GM23338 (cell line): ENCODE data around the gene PPFIBP1. TPM values are rescaled to one million over a fixed set of nuclear protein-coding genes. Genes with fewer than 3 reads are reported as not detected.

ENCODE experiments used
- ATAC-seq: fragments of 200-7000 bp; cut with Tn5 transposase; 3 replicates; pipeline ENCODE4 v1.9.1; 2020
- DNase-seq: peaks from one replicate; pipeline ENCODE4 v3.0.0-alpha.2; 2015; ENCODE audit warnings: low spot score
- H2AFZ ChIP-seq: fragments of 200-600 bp; sonication (generic); 2 replicates; pipeline ENCODE4 v1.8.0; 2016; ENCODE audit warnings: antibody characterized with exemption, mild to moderate bottlenecking, moderate library complexity
- H3F3A ChIP-seq: fragments of 200-600 bp; sonication (generic); replicated peaks from 2 replicates; pipeline ENCODE4 v1.8.0; 2017; ENCODE audit warnings: antibody characterized with exemption, mixed run types, low read depth
- H3K27ac ChIP-seq: fragments of 200-600 bp; sonication (generic); 2 replicates; pipeline ENCODE4 v1.6.1; 2016; ENCODE audit warnings: low read depth
- H3K27me3 ChIP-seq: fragments of 200-600 bp; sonication (generic); 2 replicates; pipeline ENCODE4 v1.8.0; 2016; ENCODE audit warnings: mild to moderate bottlenecking, mixed run types, moderate library complexity; ENCODE audit not compliant: insufficient read depth
- H3K36me3 ChIP-seq: fragments of 200-600 bp; sonication (generic); 2 replicates; pipeline ENCODE4 v1.8.0; 2016; ENCODE audit warnings: mild to moderate bottlenecking; ENCODE audit not compliant: insufficient read depth
- H3K4me1 ChIP-seq: fragments of 200-600 bp; sonication (generic); 2 replicates; pipeline ENCODE4 v1.8.0; 2016; ENCODE audit warnings: mild to moderate bottlenecking, moderate library complexity; ENCODE audit not compliant: insufficient read depth
- H3K4me2 ChIP-seq: fragments of 200-600 bp; sonication (generic); 2 replicates; pipeline ENCODE4 v1.7.1; 2017; ENCODE audit warnings: mixed run types
- H3K4me3 ChIP-seq: fragments of 200-600 bp; sonication (generic); 2 replicates; pipeline ENCODE4 v1.6.1; 2016; ENCODE audit warnings: mixed run types
- H3K79me2 ChIP-seq: fragments of 200-600 bp; sonication (generic); replicated peaks from 2 replicates; pipeline ENCODE4 v1.8.0; 2017; ENCODE audit warnings: mild to moderate bottlenecking; ENCODE audit not compliant: insufficient read depth
- H3K9me2 ChIP-seq: fragments of 200-600 bp; sonication (generic); 2 replicates; pipeline ENCODE4 v1.8.0; 2017; ENCODE audit not compliant: insufficient read depth
- H4K20me1 ChIP-seq: fragments of 200-600 bp; sonication (generic); replicated peaks from 2 replicates; pipeline ENCODE4 v1.8.0; 2017; ENCODE audit warnings: mild to moderate bottlenecking; ENCODE audit not compliant: insufficient read depth
- H3K27ac Mint-ChIP-seq: 2 replicates; pipeline ENCODE4 v1.8.0; 2020; ENCODE audit warnings: inconsistent platforms, mild to moderate bottlenecking, moderate library complexity, mixed read lengths
- H3K27me3 Mint-ChIP-seq: 3 replicates; pipeline ENCODE4 v1.8.0; 2022; ENCODE audit warnings: low read depth, mild to moderate bottlenecking, moderate library complexity, mixed read lengths, inconsistent platforms; ENCODE audit not compliant: insufficient read depth, poor library complexity
- H3K36me3 Mint-ChIP-seq: 3 replicates; pipeline ENCODE4 v1.8.0; 2021; ENCODE audit warnings: low read depth, mild to moderate bottlenecking, inconsistent platforms, moderate library complexity, mixed read lengths
- H3K4me1 Mint-ChIP-seq: 3 replicates; pipeline ENCODE4 v1.8.0; 2020; ENCODE audit warnings: mild to moderate bottlenecking, inconsistent platforms, mixed read lengths
- H3K4me3 Mint-ChIP-seq: 3 replicates; pipeline ENCODE4 v1.8.0; 2021; ENCODE audit warnings: moderate library complexity, mild to moderate bottlenecking, inconsistent platforms, mixed read lengths
- H3K9me3 Mint-ChIP-seq: 3 replicates; pipeline ENCODE4 v1.8.0; 2020; ENCODE audit warnings: moderate library complexity, mild to moderate bottlenecking, inconsistent platforms, mixed read lengths
- CREB1 ChIP-seq: fragments of 250-450 bp; sonication (Bioruptor Pico); IDR thresholded peaks from 2 replicates; pipeline ENCODE4 v1.5.0; 2020; ENCODE audit warnings: low read depth, mild to moderate bottlenecking, moderate library complexity
- EZH2 ChIP-seq: fragments of 200-600 bp; sonication (generic); IDR thresholded peaks from one replicate; pipeline ENCODE4 v1.8.0; 2017; ENCODE audit warnings: antibody characterized with exemption, mild to moderate bottlenecking, low read depth; ENCODE audit not compliant: unreplicated experiment
- EZH2phosphoT487 ChIP-seq: fragments of 200-600 bp; sonication (generic); IDR thresholded peaks from one replicate; pipeline ENCODE4 v1.8.1; 2018; ENCODE audit warnings: antibody characterized with exemption; ENCODE audit not compliant: unreplicated experiment
- JUNB ChIP-seq: IDR thresholded peaks from one replicate; pipeline ENCODE4 v1.6.1; 2016; ENCODE audit warnings: antibody characterized with exemption; ENCODE audit not compliant: unreplicated experiment
- NANOG ChIP-seq: IDR thresholded peaks from 2 replicates; pipeline ENCODE4 v1.6.1; 2016; ENCODE audit warnings: antibody characterized with exemption, borderline replicate concordance
- POLR2AphosphoS5 ChIP-seq: IDR thresholded peaks from 2 replicates; pipeline ENCODE4 v1.6.1; 2016; ENCODE audit warnings: antibody characterized with exemption, low read depth
- polyA plus RNA-seq: library from polyadenylated mRNA; unstranded; fragments of >200 nt; fragmentation: Nextera tagmentation; extraction: Ambion mirVana; gene quantifications from 2 replicates; pipeline ENCODE4 v1.2.1, GENCODE V29; 2016
- total RNA-seq: library from RNA; depleted of rRNA; stranded (reverse); fragments of >200 nt; shearing (Covaris generic); gene quantifications from 2 replicates; pipeline ENCODE4 v1.2.3, GENCODE V29; 2014
- TF ChIP-seq, protein P1 (sequence below): IDR thresholded peaks from 2 replicates; pipeline ENCODE4 v1.6.1; 2016; ENCODE audit warnings: antibody characterized with exemption
- TF ChIP-seq, protein P2 (sequence below): fragments of 250-450 bp; sonication (Bioruptor Pico); IDR thresholded peaks from 2 replicates; pipeline ENCODE4 v1.5.0; 2020; ENCODE audit warnings: mild to moderate bottlenecking, moderate library complexity
- TF ChIP-seq, protein P3 (sequence below), 2 experiments: fragments of 200-600 bp in 1 of 2; sonication (generic) in 1 of 2; conservative IDR thresholded peaks; 2 replicates each; pipeline versions ENCODE4 v1.5.1 to v1.6.1; 2016 to 2017; ENCODE audit warnings: antibody characterized with exemption in 2 of 2, low read depth in 2 of 2, mild to moderate bottlenecking in 2 of 2, moderate library complexity in 1 of 2

The PPFIBP1 gene
- total and polyA plus RNA-seq, 2 experiments from 2014 or later = 33.2 to 41.9 TPM

DNA sequence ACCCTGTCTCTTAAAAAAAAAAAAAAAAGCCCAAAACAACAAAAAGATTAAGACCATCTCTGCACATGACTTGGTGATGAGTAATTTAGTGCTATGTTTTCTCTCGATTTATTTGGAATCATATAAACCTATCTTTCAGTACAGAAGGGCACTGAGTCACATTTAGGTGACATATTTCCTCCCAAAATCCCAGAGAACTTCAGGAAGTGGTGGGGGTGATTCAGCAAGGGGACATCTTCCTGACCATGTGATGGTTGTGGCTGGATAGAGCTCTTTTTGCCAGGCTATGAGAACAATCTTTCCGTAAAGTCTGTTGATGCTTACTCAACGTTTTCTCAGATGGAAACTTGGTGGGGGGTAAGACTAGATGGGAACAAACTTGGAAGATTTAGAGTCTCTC, 50.0 kb downstream of the PPFIBP1 start:
- H3K36me3 Mint-ChIP-seq = 0 out of 3 replicates have a peak, but pooled peaks cover 2% of the 10 kb centered on the region
- Histone ChIP-seq H3K79me2 (no peaks in the 10 kb centered on the region; the same call in 1 of the 2 replicates), H3K4me2 (no peak overlapping the region), H3K27me3 (no peaks in the 10 kb centered on the region), H2AFZ (no peak overlapping the region), H3K9me2 (no peaks in the 10 kb centered on the region), H3K36me3 (no peaks in the 10 kb centered on the region), H3K4me1 (peaks cover 2% of the 10 kb centered on the region), H4K20me1 (no peaks in the 10 kb centered on the region), H3K4me3 (no peak overlapping the region), H3K27ac (no peak overlapping the region), H3F3A (no peaks in the 10 kb centered on the region)
- TF ChIP-seq EZH2phosphoT487 (no peak), CREB1 (CRISPR knock-in tag) (no peak), NANOG (no peak), POLR2AphosphoS5 (no peak)
- TF ChIP-seq, protein P1, sequence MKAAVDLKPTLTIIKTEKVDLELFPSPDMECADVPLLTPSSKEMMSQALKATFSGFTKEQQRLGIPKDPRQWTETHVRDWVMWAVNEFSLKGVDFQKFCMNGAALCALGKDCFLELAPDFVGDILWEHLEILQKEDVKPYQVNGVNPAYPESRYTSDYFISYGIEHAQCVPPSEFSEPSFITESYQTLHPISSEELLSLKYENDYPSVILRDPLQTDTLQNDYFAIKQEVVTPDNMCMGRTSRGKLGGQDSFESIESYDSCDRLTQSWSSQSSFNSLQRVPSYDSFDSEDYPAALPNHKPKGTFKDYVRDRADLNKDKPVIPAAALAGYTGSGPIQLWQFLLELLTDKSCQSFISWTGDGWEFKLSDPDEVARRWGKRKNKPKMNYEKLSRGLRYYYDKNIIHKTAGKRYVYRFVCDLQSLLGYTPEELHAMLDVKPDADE = no peak
- H3K27me3 Mint-ChIP-seq = no peaks in the 10 kb centered on the region
- DNase-seq (no peak), ATAC-seq (no peak)
- H3K4me1 Mint-ChIP-seq = peaks cover 7% of the 10 kb centered on the region
- peak overlapping the region; percentile 51; the same call in 1 of the 2 replicates for H3K27ac Mint-ChIP-seq
- no peaks in the 10 kb centered on the region for H3K9me3 Mint-ChIP-seq
- no peak overlapping the region for H3K4me3 Mint-ChIP-seq

GRCh38 chr12:27575090-27575761, 51.2 kb downstream of the PPFIBP1 start:
- H3K4me3 Mint-ChIP-seq = no peak overlapping the region
- no peak overlapping the region for H3K27ac ChIP-seq
- H3K9me3 Mint-ChIP-seq = no peaks in the 10 kb centered on the region
- DNase-seq = no peak
- no peaks in the 10 kb centered on the region for H3K27me3 Mint-ChIP-seq
- 0 out of 3 replicates have a peak, but pooled peaks cover 2% of the 10 kb centered on the region for H3K36me3 Mint-ChIP-seq
- no peak for ATAC-seq
- no peak overlapping the region for H3K4me2 ChIP-seq
- H4K20me1 ChIP-seq = no peaks in the 10 kb centered on the region
- no peak overlapping the region for H3K4me3 ChIP-seq
- H2AFZ ChIP-seq = no peak overlapping the region
- H3F3A ChIP-seq = no peaks in the 10 kb centered on the region
- no peaks in the 10 kb centered on the region for H3K9me2 ChIP-seq
- H3K4me1 ChIP-seq = no peaks in the 10 kb centered on the region; the same call in 1 of the 2 replicates
- H3K4me1 Mint-ChIP-seq = peaks cover 6% of the 10 kb centered on the region; the same call in 2 of the 3 replicates
- no peaks in the 10 kb centered on the region for H3K36me3 ChIP-seq
- no peaks in the 10 kb centered on the region for H3K27me3 ChIP-seq
- no peaks in the 10 kb centered on the region; the same call in 1 of the 2 replicates for H3K79me2 ChIP-seq
- H3K27ac Mint-ChIP-seq = no peak overlapping the region
- TF ChIP-seq, protein P2, sequence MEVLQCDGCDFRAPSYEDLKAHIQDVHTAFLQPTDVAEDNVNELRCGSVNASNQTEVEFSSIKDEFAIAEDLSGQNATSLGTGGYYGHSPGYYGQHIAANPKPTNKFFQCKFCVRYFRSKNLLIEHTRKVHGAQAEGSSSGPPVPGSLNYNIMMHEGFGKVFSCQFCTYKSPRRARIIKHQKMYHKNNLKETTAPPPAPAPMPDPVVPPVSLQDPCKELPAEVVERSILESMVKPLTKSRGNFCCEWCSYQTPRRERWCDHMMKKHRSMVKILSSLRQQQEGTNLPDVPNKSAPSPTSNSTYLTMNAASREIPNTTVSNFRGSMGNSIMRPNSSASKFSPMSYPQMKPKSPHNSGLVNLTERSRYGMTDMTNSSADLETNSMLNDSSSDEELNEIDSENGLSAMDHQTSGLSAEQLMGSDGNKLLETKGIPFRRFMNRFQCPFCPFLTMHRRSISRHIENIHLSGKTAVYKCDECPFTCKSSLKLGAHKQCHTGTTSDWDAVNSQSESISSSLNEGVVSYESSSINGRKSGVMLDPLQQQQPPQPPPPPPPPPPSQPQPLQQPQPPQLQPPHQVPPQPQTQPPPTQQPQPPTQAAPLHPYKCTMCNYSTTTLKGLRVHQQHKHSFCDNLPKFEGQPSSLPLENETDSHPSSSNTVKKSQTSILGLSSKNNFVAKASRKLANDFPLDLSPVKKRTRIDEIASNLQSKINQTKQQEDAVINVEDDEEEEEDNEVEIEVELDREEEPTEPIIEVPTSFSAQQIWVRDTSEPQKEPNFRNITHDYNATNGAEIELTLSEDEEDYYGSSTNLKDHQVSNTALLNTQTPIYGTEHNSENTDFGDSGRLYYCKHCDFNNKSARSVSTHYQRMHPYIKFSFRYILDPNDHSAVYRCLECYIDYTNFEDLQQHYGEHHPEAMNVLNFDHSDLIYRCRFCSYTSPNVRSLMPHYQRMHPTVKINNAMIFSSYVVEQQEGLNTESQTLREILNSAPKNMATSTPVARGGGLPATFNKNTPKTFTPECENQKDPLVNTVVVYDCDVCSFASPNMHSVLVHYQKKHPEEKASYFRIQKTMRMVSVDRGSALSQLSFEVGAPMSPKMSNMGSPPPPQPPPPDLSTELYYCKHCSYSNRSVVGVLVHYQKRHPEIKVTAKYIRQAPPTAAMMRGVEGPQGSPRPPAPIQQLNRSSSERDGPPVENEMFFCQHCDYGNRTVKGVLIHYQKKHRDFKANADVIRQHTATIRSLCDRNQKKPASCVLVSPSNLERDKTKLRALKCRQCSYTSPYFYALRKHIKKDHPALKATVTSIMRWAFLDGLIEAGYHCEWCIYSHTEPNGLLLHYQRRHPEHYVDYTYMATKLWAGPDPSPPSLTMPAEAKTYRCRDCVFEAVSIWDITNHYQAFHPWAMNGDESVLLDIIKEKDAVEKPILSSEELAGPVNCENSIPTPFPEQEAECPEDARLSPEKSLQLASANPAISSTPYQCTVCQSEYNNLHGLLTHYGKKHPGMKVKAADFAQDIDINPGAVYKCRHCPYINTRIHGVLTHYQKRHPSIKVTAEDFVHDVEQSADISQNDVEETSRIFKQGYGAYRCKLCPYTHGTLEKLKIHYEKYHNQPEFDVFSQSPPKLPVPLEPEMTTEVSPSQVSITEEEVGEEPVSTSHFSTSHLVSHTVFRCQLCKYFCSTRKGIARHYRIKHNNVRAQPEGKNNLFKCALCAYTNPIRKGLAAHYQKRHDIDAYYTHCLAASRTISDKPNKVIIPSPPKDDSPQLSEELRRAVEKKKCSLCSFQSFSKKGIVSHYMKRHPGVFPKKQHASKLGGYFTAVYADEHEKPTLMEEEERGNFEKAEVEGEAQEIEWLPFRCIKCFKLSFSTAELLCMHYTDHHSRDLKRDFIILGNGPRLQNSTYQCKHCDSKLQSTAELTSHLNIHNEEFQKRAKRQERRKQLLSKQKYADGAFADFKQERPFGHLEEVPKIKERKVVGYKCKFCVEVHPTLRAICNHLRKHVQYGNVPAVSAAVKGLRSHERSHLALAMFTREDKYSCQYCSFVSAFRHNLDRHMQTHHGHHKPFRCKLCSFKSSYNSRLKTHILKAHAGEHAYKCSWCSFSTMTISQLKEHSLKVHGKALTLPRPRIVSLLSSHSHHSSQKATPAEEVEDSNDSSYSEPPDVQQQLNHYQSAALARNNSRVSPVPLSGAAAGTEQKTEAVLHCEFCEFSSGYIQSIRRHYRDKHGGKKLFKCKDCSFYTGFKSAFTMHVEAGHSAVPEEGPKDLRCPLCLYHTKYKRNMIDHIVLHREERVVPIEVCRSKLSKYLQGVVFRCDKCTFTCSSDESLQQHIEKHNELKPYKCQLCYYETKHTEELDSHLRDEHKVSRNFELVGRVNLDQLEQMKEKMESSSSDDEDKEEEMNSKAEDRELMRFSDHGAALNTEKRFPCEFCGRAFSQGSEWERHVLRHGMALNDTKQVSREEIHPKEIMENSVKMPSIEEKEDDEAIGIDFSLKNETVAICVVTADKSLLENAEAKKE (CRISPR knock-in tag) = no peak
- TF ChIP-seq, protein P3, sequence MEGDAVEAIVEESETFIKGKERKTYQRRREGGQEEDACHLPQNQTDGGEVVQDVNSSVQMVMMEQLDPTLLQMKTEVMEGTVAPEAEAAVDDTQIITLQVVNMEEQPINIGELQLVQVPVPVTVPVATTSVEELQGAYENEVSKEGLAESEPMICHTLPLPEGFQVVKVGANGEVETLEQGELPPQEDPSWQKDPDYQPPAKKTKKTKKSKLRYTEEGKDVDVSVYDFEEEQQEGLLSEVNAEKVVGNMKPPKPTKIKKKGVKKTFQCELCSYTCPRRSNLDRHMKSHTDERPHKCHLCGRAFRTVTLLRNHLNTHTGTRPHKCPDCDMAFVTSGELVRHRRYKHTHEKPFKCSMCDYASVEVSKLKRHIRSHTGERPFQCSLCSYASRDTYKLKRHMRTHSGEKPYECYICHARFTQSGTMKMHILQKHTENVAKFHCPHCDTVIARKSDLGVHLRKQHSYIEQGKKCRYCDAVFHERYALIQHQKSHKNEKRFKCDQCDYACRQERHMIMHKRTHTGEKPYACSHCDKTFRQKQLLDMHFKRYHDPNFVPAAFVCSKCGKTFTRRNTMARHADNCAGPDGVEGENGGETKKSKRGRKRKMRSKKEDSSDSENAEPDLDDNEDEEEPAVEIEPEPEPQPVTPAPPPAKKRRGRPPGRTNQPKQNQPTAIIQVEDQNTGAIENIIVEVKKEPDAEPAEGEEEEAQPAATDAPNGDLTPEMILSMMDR (conservative IDR thresholded peaks at IDR 0.05; ENCODE audit: low read depth in 2 of 2) = no peak
- TF ChIP-seq EZH2 = no peak
- TF ChIP-seq EZH2phosphoT487 = no peak
- no peak for TF ChIP-seq NANOG
- no peak for TF ChIP-seq JUNB
